Motor neuron (in vitro differentiated cells): ENCODE data around the gene ADD1. TPM values are rescaled to one million over a fixed set of nuclear protein-coding genes. Genes with fewer than 3 reads are reported as not detected.
A peak's percentile ranks its signal among the peaks of the same experiment; 100 is the strongest.

ENCODE experiments used
- ATAC-seq, 8 experiments: fragments of 200-7000 bp; cut with Tn5 transposase; replicated peaks in 6 of 8; 2 replicates each; pipeline ENCODE4 v1.8.0; 2021; ENCODE audit warnings: mild to moderate bottlenecking in 8 of 8, moderate library complexity in 8 of 8
- H3K27ac ChIP-seq, 2 donors: fragments of 250-450 bp; sonication (Bioruptor Pico); 2 replicates each; pipeline ENCODE4 v1.9.0; 2021; ENCODE audit warnings: antibody characterized with exemption in 2 of 2, mild to moderate bottlenecking in 2 of 2, moderate library complexity in 1 of 2
- H3K4me1 ChIP-seq, 2 donors: fragments of 250-450 bp; sonication (Bioruptor Pico); replicated peaks in 1 of 2; 2 replicates each; pipeline ENCODE4 v1.6.1; 2021; ENCODE audit warnings: antibody characterized with exemption in 2 of 2, mild to moderate bottlenecking in 2 of 2, moderate library complexity in 1 of 2
- H3K4me3 ChIP-seq, 5 donors: fragments of 250-450 bp; sonication (Bioruptor Pico); 2 replicates each; pipeline ENCODE4 v1.9.0; 2021; ENCODE audit warnings: antibody characterized with exemption in 5 of 5, mild to moderate bottlenecking in 5 of 5, moderate library complexity in 4 of 5
- WGBS, 10 experiments: fragments of 450-650 bp; shearing (Covaris generic); methylation state at CpG; one replicate each; pipeline ENCODE4 v1.0.0; 2022; 5-methylcytosine and 5-hydroxymethylcytosine counted together
- in situ Hi-C, 9 experiments: fragments of 400-800 bp; cut with MboI; loops; one replicate each; pipeline ENCODE4 v1.15.0; 2021; ENCODE audit warnings: low sequenced_read_pairs in 9 of 9, low pct_unique_long_range_greater_than_20kb in 2 of 9; ENCODE audit not compliant: unreplicated experiment in 9 of 9
- total RNA-seq, 8 experiments: library from RNA; unstranded; fragments of 300-600 nt; gene quantifications; 2 replicates each; pipeline versions ENCODE4 v1.2.3 to v1.2.4, GENCODE V29; 2022

Gene ADD1
- total RNA-seq, 8 experiments from 2014 or later = 104 to 214 (median 136) TPM

DNA sequence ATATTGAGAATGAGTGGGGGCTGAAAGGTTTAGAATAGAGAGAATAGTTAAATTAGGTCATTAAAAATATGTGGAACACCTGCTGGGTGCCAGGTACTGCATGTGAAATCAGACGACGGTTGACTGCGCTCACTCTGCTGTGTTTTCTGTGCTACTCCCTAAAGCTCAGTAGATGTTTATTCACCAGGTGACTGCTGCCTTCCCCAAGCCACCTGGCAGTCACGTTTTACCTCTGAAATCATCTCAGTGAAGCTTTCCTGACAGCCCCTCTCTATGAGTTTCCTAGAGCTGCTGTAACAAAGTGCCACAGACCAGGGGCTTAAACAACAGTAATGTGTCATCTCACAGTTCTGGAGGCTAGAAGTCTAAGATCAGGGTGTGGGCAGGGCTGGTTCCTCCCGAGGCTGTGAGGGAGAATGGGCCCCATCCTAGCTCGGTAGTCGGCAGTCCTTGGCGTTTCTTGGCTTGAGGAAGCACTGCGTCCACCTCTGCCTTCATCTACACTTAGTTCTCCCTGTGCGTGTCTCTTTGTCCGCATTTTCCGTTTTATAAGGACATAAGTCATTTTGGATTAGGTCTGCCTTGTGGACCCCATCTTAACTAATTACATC, 25.3 kb downstream of the ADD1 start:
- Histone ChIP-seq H3K27ac (no peak overlapping the region), H3K4me1 (peaks cover 14 to 18% of the 10 kb centered on the region in 2 donors), H3K4me3 (no peak overlapping the region)
- WGBS, 10 experiments = 0 to 100% (median 87%) methylated on average over 1 to 8 of the region's 12 CpGs; no CpG with 5 or more reads in 1 of the 10 experiments
- ATAC-seq = peak in 2 of 8 experiments; percentile 16 to 36
- in situ Hi-C loops = no loop called here

DNA sequence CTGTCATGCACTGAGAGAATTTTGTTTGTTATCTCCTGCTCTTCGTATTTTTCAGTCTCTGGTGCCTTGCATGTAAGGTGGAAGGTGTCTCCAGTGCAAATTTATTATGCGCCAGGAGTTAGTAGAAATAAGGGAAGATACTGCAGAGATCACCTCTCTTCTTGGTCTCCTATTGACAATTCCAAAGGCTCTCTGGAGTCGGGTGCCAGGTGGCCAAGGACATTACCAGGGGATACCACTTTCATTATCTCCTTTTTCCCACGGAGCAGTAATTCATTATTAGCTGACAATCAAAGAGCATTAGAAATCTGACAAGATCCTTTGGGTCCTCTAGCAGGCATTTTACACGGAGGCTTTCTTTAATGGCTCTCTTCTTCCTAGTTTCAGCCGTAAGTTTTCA, 26.0 kb downstream of the ADD1 start:
- peaks cover 14 to 18% of the 10 kb centered on the region in 2 donors for H3K4me1 ChIP-seq
- in situ Hi-C loops = no loop called here
- WGBS, 10 experiments = 53 to 100% (median 76%) methylated on average over 1 to 6 of the region's 6 CpGs; no CpG with 5 or more reads in 1 of the 10 experiments
- no peak for ATAC-seq
- no peak overlapping the region for H3K4me3 ChIP-seq
- no peak overlapping the region for H3K27ac ChIP-seq

DNA sequence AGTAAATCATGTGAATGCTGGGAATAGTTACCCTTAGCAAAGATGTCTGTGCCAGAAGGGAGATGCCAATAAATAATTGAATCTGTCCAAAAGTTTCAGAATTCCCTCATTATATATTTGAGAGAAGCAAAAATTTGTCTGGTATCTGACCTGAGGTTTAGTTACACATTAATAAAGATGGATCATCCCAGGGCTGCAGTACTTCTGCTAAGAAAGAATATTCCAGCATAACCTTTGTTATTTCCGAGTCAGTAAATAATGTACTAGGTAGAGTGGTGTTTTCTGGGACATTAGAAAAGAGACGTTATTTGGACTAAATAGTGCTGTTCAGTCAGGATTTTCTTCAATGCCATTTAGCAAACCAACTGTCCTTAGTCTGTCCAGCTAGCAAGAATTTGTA, 26.4 kb downstream of the ADD1 start:
- Histone ChIP-seq H3K4me3 (no peak overlapping the region), H3K27ac (no peak overlapping the region), H3K4me1 (peaks cover 14 to 18% of the 10 kb centered on the region in 2 donors)
- WGBS, 10 experiments = 40 to 83% (median 63%) methylated on average over 1 to 2 of the region's 2 CpGs; no CpG with 5 or more reads in 3 of the 10 experiments
- no peak for ATAC-seq
- in situ Hi-C loops = no loop called here

DNA sequence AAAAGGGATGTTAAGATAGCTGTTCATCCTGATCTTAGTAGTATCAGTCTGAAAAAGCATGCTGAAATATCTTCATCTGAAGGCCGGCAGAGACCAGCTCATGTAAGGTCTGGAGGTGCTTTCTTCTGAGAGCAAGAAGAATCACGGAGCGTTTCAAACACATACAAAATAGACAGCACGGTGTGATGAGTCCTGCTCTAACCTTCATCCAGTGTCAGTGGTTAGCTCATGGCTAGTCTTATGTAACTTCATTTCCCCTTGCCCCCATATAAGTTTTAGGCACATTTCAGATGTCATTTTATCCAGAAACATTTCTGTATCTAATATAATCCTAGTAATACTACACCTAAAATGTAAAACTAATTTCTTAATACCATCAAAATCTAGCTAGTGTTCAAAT, 27.8 kb downstream of the ADD1 start:
- no peak overlapping the region for H3K4me3 ChIP-seq
- ATAC-seq = no peak
- 80 to 100% (median 93%) methylated on average over 1 to 4 of the region's 4 CpGs; no CpG with 5 or more reads in 3 of the 10 experiments for WGBS, 10 experiments
- H3K4me1 ChIP-seq = peaks cover 14 to 18% of the 10 kb centered on the region in 2 donors
- no peak overlapping the region for H3K27ac ChIP-seq
- in situ Hi-C loops = no loop called here

DNA sequence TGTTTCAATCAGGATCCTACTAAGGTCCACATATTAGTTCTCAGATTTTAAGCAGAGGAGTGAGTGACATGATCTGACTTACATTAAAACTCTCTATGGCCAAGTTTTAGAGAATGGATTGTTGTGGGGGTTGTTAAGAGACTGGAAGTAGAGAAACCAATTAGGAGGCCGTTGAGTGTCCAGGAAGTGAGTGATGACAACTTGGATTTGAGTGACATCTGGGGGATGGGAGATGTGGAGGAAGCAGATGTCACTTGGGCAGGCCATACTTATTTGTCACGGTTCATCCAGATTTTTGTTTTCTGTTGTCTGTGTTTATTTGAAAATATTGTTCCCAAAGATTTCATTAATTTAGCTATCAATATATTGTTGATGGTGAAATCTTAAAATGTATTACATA, 28.3 kb downstream of the ADD1 start:
- no peak for ATAC-seq
- in situ Hi-C loops = no loop called here
- Histone ChIP-seq H3K27ac (no peak overlapping the region), H3K4me1 (peaks cover 14 to 18% of the 10 kb centered on the region in 2 donors), H3K4me3 (no peak overlapping the region)
- 0 to 100% (median 80%) methylated on average over 1 to 2 of the region's 2 CpGs; no CpG with 5 or more reads in 1 of the 10 experiments for WGBS, 10 experiments

DNA sequence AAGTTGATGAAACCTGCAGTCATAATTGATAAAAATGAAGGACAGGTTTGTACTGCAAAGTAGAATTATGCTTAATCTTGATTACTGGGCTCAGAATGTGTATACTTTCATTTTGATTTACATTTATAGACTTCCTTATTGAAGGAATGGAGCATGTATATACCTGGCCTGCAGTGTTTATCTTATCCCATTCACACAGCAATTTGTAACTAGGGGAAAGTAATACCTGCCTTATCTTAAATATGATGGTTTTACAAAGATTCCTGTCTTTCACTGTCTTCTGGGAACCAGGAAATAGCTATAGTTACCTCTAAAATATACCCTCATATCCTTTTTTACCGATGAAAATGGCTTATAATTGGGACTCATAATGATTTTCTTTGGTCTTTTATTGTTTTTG, 29.7 kb downstream of the ADD1 start:
- Histone ChIP-seq H3K27ac (no peak overlapping the region), H3K4me1 (peaks cover 7 to 9% of the 10 kb centered on the region in 2 donors), H3K4me3 (no peak overlapping the region)
- WGBS, 10 experiments = 38 to 100% (median 100%) methylated on average over 1 of the region's 1 CpG; no CpG with 5 or more reads in 1 of the 10 experiments
- in situ Hi-C loops = no loop called here
- ATAC-seq = no peak

DNA sequence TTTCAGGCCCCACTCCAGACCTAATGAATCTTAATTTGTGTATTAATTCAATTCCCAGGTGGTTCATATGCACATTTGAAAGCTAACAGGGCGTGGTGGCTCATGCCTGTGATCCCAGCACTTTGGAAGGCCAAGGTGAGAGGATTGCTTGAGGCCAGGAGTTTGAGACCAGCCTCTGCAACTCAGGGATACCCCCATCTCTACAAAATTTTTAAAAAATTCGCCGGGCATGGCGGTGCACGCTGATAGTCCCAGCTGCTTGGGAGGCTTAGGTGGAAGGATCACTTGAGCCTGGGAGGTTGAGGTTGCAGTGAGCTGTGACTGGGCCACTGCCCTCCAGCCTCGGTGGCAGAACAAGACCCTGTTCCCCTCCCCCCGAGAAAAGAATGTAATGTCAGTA, 31.2 kb downstream of the ADD1 start:
- Histone ChIP-seq H3K4me3 (no peak overlapping the region), H3K27ac (no peak overlapping the region), H3K4me1 (peaks cover 5 to 6% of the 10 kb centered on the region in 2 donors)
- in situ Hi-C loops = no loop called here
- no peak for ATAC-seq
- WGBS, 10 experiments = 51 to 100% (median 83%) methylated on average over 1 to 7 of the region's 7 CpGs; no CpG with 5 or more reads in 1 of the 10 experiments

DNA sequence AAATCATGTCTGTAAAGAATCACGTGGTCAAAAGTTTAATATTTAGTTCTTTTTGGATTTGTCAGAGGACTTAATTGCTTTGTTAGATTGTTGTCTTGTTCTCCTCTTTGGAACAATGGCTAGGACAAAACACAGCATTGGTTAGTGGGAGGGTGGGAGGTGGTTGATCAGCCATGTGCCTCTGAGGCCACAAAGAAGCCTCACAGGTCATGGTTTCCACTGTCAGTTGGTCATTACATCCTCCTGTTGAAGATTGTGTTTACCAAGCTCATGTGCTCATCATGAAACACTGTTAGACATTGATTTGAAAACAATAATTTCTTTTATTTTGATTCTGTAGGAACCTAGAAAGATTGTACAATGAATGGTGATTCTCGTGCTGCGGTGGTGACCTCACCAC, 31.9 kb downstream of the ADD1 start:
- Histone ChIP-seq H3K4me1 (no peaks in the 10 kb centered on the region), H3K27ac (no peak overlapping the region), H3K4me3 (no peak overlapping the region)
- ATAC-seq = no peak
- 50 to 100% (median 89%) methylated on average over 1 to 3 of the region's 3 CpGs; no CpG with 5 or more reads in 3 of the 10 experiments for WGBS, 10 experiments
- in situ Hi-C loops = no loop called here

DNA sequence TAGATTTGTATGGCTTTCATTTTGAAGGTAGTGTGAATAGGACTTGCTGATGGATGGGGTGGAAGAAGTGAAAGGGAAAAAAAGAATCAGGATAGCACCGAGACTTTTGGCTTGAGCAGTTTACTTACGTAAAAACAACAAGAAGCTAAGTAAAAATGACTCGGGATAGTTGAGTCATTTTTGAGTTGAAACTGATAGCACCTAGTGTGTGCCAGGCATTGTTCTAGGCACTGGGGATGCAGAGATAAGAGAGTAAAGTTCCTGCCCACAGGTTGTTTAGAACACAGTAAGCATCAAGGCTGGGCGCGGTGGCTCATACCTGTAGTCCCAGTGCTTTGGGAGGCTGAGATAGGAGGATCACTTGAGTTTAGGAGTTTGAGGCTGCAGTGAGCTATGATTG, 34.7 kb downstream of the ADD1 start:
- H3K27ac ChIP-seq = no peak overlapping the region
- H3K4me1 ChIP-seq = peaks cover 0 to 5% of the 10 kb centered on the region in 2 donors
- H3K4me3 ChIP-seq = no peak overlapping the region
- ATAC-seq = no peak
- in situ Hi-C loops = no loop called here
- WGBS, 10 experiments = 85 to 98% (median 89%) methylated on average over 2 to 5 of the region's 5 CpGs; no CpG with 5 or more reads in 1 of the 10 experiments

DNA sequence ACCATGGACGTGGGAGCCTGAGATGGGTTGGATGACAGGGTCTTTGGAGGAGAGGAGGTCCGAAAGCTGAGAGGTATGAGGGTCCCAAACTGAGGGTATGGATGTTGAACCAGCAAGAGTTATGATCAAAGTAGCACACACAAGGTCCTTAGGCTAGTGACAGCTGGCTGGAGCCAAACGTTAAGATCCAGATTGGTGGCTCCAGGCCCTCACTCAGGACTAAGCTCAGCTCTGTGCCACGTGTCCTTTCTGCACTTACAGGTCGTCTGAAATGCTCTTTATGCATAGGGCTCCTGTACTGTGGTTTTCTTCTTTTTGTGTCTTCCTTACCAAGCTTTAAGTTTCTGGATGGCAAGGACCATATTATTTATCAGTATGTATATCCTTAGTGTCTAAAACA, 35.4 kb downstream of the ADD1 start:
- in situ Hi-C loops = no loop called here
- Histone ChIP-seq H3K4me1 (peaks cover 0 to 5% of the 10 kb centered on the region in 2 donors), H3K4me3 (no peak overlapping the region), H3K27ac (no peak overlapping the region)
- WGBS, 10 experiments = 49 to 100% (median 92%) methylated on average over 1 to 3 of the region's 5 CpGs; no CpG with 5 or more reads in 3 of the 10 experiments
- no peak for ATAC-seq

DNA sequence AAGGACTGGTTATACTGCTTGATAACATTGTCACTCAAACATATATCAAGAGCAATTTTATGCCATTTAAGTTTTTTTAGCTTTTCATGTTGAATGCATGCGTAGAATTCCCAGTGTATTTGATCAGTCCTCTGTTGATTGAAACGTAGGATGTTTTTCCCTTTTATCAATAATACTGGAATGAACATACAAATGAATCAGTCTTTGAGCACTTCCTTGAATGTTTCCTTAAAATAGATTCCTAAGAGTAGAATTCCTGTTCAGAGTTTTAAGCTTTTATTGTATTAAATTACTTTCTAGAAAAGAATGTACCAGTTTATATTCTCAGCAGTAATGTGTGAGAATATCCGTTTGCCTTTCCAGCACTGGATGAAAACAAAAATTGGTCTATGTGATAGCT, 37.8 kb downstream of the ADD1 start:
- H3K4me1 ChIP-seq = peaks cover 0 to 5% of the 10 kb centered on the region in 2 donors
- 68 to 100% (median 89%) methylated on average over 1 to 3 of the region's 3 CpGs for WGBS, 10 experiments
- H3K27ac ChIP-seq = no peak overlapping the region
- H3K4me3 ChIP-seq = no peak overlapping the region
- ATAC-seq = no peak
- in situ Hi-C loops = no loop called here

DNA sequence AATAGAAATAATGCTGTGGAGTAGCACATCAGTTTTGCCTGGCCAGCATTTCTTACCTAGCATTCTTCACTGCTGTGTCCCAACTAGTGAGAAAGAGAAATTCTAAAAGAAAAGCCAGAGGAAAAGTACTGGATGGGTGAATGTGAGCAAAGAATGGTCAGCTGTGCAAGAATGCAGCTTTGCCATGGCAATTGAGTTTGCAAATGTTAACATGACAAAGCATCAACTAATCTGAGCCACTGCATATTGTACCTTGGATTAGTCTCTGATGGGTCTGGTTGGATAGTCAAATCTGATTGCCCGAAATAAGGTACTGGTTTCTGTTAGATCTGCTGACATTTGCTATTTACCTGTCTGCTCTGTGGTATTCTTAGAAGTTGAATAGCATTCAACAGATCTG, 38.7 kb downstream of the ADD1 start:
- Histone ChIP-seq H3K4me3 (no peak overlapping the region), H3K27ac (no peak overlapping the region), H3K4me1 (peaks cover 0 to 5% of the 10 kb centered on the region in 2 donors)
- ATAC-seq = peak in 3 of 8 experiments; percentile 21 to 77 (median 56)
- in situ Hi-C loops = no loop called here
- 33 to 100% (median 83%) methylated on average over 1 of the region's 1 CpG; no CpG with 5 or more reads in 6 of the 10 experiments for WGBS, 10 experiments

DNA sequence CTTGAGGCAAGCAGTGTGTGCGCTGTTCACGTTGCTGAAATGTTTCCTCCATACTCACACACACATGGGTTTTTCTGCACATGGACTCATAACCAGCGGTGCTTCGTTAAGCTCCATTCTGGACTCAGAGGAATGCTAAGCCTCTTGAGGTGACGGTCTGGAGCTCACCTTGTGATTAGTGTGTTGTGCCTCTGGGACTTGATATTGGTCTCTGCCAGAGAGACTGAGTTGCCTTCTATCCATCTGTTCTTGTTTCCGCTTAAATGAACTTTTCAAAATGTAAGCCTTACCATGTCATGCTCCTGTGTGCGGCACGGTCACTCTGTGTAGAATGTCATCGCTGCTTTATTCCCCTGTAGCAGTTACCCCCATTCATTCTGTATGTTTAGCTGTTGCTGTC, 42.5 kb downstream of the ADD1 start:
- ATAC-seq = no peak
- in situ Hi-C loops = no loop called here
- H3K27ac ChIP-seq = no peak overlapping the region
- H3K4me3 ChIP-seq = no peak overlapping the region
- WGBS, 10 experiments = 87 to 100% (median 98%) methylated on average over 2 to 7 of the region's 9 CpGs; no CpG with 5 or more reads in 1 of the 10 experiments
- peaks cover 0 to 5% of the 10 kb centered on the region in 2 donors for H3K4me1 ChIP-seq

DNA sequence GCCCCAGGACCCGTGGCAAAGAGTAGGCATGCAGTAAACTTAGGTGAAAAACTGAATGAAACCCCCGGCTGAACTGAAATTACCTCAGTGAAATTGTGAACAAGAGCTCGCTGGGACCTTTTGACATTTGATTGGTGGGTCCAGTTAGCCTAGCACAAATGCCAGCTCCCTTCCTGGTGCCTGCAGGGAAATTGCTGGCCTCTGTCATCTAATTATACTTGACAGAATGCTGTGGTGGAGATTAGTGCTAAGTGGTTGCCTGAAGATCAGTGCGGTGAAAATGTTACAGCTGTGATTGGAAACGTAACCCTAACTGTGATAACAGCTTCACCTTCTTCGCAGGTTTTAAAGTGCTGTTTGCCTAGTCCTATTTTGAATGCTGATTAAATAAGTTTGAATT, 43.0 kb downstream of the ADD1 start:
- no peak overlapping the region for H3K27ac ChIP-seq

More for the DNA sequence above, 43.0 kb downstream of the ADD1 start:
- ATAC-seq = peak in 1 of 8 experiments; percentile 26
- no peak overlapping the region for H3K4me3 ChIP-seq
- in situ Hi-C loops = no loop called here
- H3K4me1 ChIP-seq = peaks cover 0 to 5% of the 10 kb centered on the region in 2 donors
- 40 to 100% (median 82%) methylated on average over 1 to 5 of the region's 6 CpGs; no CpG with 5 or more reads in 2 of the 10 experiments for WGBS, 10 experiments
